HepG2 (cell line): Measurements from ENCODE around the gene KLF11. TPM values are rescaled to one million over a fixed set of nuclear protein-coding genes. Genes with fewer than 3 reads are reported as not detected.

Source experiments
- ATAC-seq: fragments of 200-7000 bp; cut with Tn5 transposase; 3 replicates; pipeline ENCODE4 v1.9.1; 2020; ENCODE audit warnings: mild to moderate bottlenecking, moderate library complexity
- BruUV-seq: library from RNA; stranded (reverse); fragments of 400-500 nt; replicated peaks from 2 replicates; lab custom pipeline; 2021; lab: Mats Ljungman, UMichigan
- CTCF ChIA-PET: fragments of 300-600 bp; formaldehyde crosslinking; extraction: SDS; loops from one replicate; lab custom pipeline; 2021; ENCODE audit warnings: low total read pairs, inconsistent platforms, low intra/inter-chr PET ratio; lab: Yijun Ruan, JAX
- POLR2A ChIA-PET: fragments of 350-600 bp; sonication (Branson Sonifier 250); formaldehyde crosslinking; loops from one replicate; lab custom pipeline; 2020; ENCODE audit warnings: antibody characterized with exemption, inconsistent platforms; lab: Yijun Ruan, JAX
- DNase-seq: peaks from one replicate; pipeline ENCODE4 v3.0.0-alpha.2; 2015; ENCODE audit warnings: low spot score
- FAIRE-seq: peaks from 3 replicates; lab custom pipeline; 2011; peaks lifted over from hg19 to GRCh38; lab: Jason Lieb, UNC
- H2AFZ ChIP-seq: one replicate; pipeline ENCODE4 v1.6.1; 2011; ENCODE audit warnings: low read length, inconsistent platforms
- H3K27ac ChIP-seq: fragments of 300-600 bp; 3 replicates; pipeline ENCODE4 v1.8.0; 2011; ENCODE audit warnings: mixed run types, mild to moderate bottlenecking, mixed read lengths, low read length, inconsistent platforms; ENCODE audit not compliant: insufficient read depth; ENCODE audit errors: extremely low read length
- H3K27me3 ChIP-seq, 2 experiments: fragments of 200-600 bp in 1 of 2; 2 replicates in 1 of 2; 3 replicates in 1 of 2; pipeline versions ENCODE4 v1.6.0 to v1.8.0; 2011; ENCODE audit warnings: low read length in 2 of 2, mild to moderate bottlenecking in 2 of 2, moderate library complexity in 2 of 2, inconsistent platforms in 1 of 2; ENCODE audit not compliant: insufficient read depth in 2 of 2, control insufficient read depth in 1 of 2
- H3K36me3 ChIP-seq, 2 experiments: fragments of 200-600 bp in 1 of 2; replicated peaks in 1 of 2; 2 replicates in 1 of 2; 3 replicates in 1 of 2; pipeline versions ENCODE4 v1.5.1 to v1.8.0; 2011; ENCODE audit warnings: low read length in 2 of 2, inconsistent platforms in 1 of 2; ENCODE audit not compliant: insufficient read depth in 2 of 2, control insufficient read depth in 1 of 2
- H3K4me1 ChIP-seq: 2 replicates; pipeline ENCODE4 v1.5.1; 2012; ENCODE audit warnings: low read length, inconsistent platforms; ENCODE audit not compliant: insufficient read depth
- H3K4me2 ChIP-seq: 2 replicates; pipeline ENCODE4 v1.6.0; 2011; ENCODE audit warnings: low read depth, low read length, inconsistent platforms
- H3K4me3 ChIP-seq, 3 experiments: fragments of 200-600 bp in 1 of 3; sonication (generic), shearing (Covaris generic) in 1 of 3; replicated peaks in 1 of 3; 2 replicates each; pipeline ENCODE4 v1.5.1; 2011 to 2016; ENCODE audit warnings: low read length in 3 of 3, inconsistent platforms in 2 of 3, low read depth in 2 of 3, mild to moderate bottlenecking in 2 of 3, control low read depth in 1 of 3, mixed read lengths in 1 of 3; ENCODE audit not compliant: insufficient read depth in 1 of 3
- H3K79me2 ChIP-seq: one replicate; pipeline ENCODE4 v1.6.1; 2011; ENCODE audit warnings: low read length, inconsistent platforms; ENCODE audit not compliant: insufficient read depth
- H3K9ac ChIP-seq: 2 replicates; pipeline ENCODE4 v1.6.0; 2011; ENCODE audit warnings: mild to moderate bottlenecking, low read depth, low read length, inconsistent platforms; ENCODE audit not compliant: insufficient read depth
- H3K9me3 ChIP-seq: 2 replicates; pipeline ENCODE4 v1.5.1; 2012; ENCODE audit warnings: mild to moderate bottlenecking, low read length
- H4K20me1 ChIP-seq: 2 replicates; pipeline ENCODE4 v1.6.0; 2011; ENCODE audit warnings: inconsistent platforms, mild to moderate bottlenecking, low read length, moderate library complexity; ENCODE audit not compliant: insufficient read depth
- HNRNPL ChIP-seq: fragments of 200-400 bp; formaldehyde crosslinking; IDR thresholded peaks from 2 replicates; pipeline ENCODE4 v1.6.1; 2017; ENCODE audit warnings: mild to moderate bottlenecking, low read depth, low read length
- KDM2A ChIP-seq: sonication (generic); formaldehyde crosslinking; IDR thresholded peaks from 2 replicates; pipeline ENCODE4 v1.4.0; 2020; ENCODE audit warnings: low read depth, missing genetic modification reagents, borderline replicate concordance
- MAFF ChIP-seq: IDR thresholded peaks from 2 replicates; pipeline ENCODE4 v1.6.1; 2011; ENCODE audit warnings: low read depth, low read length, improper control_type of control experiment
- MAFG ChIP-seq: sonication (generic); formaldehyde crosslinking; IDR thresholded peaks from 2 replicates; pipeline ENCODE4 v1.5.1; 2020; ENCODE audit warnings: mild to moderate bottlenecking, missing genetic modification reagents
- MAFK ChIP-seq, 2 experiments: IDR thresholded peaks in 1 of 2; conservative IDR thresholded peaks in 1 of 2; 2 replicates each; pipeline ENCODE4 v1.6.1; 2011; ENCODE audit warnings: improper control_type of control experiment in 2 of 2, low read length in 2 of 2
- NFE2L2 ChIP-seq: fragments of 150-350 bp; IDR thresholded peaks from 2 replicates; pipeline ENCODE4 v1.6.1; 2014; ENCODE audit warnings: low read length
- RAD21 ChIP-seq: fragments of 450-650 bp; formaldehyde crosslinking; IDR thresholded peaks from 2 replicates; pipeline ENCODE4 v1.5.0; 2020; ENCODE audit warnings: mild to moderate bottlenecking
- RBM39 ChIP-seq: fragments of 200-400 bp; formaldehyde crosslinking; IDR thresholded peaks from one replicate; pipeline ENCODE4 v1.6.1; 2018; ENCODE audit warnings: antibody characterized with exemption, mild to moderate bottlenecking, low read depth, low read length; ENCODE audit not compliant: poor library complexity, severe bottlenecking
- XRCC5 ChIP-seq: fragments of 200-400 bp; formaldehyde crosslinking; optimal IDR thresholded peaks from 2 replicates; pipeline ENCODE3; 2017; ENCODE audit warnings: mild to moderate bottlenecking, low read length
- ZNF281 ChIP-seq: sonication (generic); formaldehyde crosslinking; IDR thresholded peaks from 2 replicates; pipeline ENCODE4 v1.4.0; 2020; ENCODE audit warnings: missing genetic modification reagents, borderline replicate concordance
- WGBS: methylation state at CpG from one replicate; pipeline ENCODE4 v1.1.6; 2017; ENCODE audit warnings: low lambda C conversion rate; 5-methylcytosine and 5-hydroxymethylcytosine counted together
- in situ Hi-C: cut with HindIII; loops from 2 replicates; pipeline ENCODE4 v1.10.0; 2017; ENCODE audit warnings: low pct_unique_long_range_greater_than_20kb; ENCODE audit not compliant: extremely low pct_ligation_motif_present
- intact Hi-C: fragments of 100-400 bp; cut with micrococcal nuclease; formaldehyde crosslinking; loops from one replicate; pipeline ENCODE4 v1.10.0; 2022; ENCODE audit not compliant: unreplicated experiment
- polyA plus RNA-seq, 8 experiments: library from polyadenylated mRNA; depleted of rRNA in 3 of 8; stranded (reverse) in 7 of 8; unstranded in 1 of 8; fragments of >200 nt; fragmentation: Illumina TruSeq in 4 of 8; extraction: Trizol in 4 of 8; gene quantifications; 2 replicates each; pipeline versions ENCODE4 v1.2.1 to v1.2.3, GENCODE V29; 2011 to 2016; ENCODE audit warnings: low read depth in 4 of 8, missing spikeins in 1 of 8, mixed read lengths in 1 of 8; ENCODE audit not compliant: insufficient read depth in 1 of 8
- total RNA-seq, 5 experiments: library from RNA; depleted of rRNA; stranded (reverse); fragments of >200 nt; fragmentation: Illumina TruSeq; extraction: Trizol; gene quantifications; 2 replicates each; pipeline ENCODE4 v1.2.3, GENCODE V29; 2016; ENCODE audit warnings: low read depth in 1 of 5
- TF ChIP-seq, protein P1 (sequence below): sonication (generic); formaldehyde crosslinking; IDR thresholded peaks from 2 replicates; pipeline ENCODE4 v1.9.0; 2022; ENCODE audit warnings: low read depth, missing genetic modification reagents
- TF ChIP-seq, protein P2 (sequence below): sonication (generic); formaldehyde crosslinking; IDR thresholded peaks from 2 replicates; pipeline ENCODE4 v1.4.0; 2020; ENCODE audit warnings: mild to moderate bottlenecking, missing genetic modification reagents
- TF ChIP-seq, protein P3 (sequence below): sonication (generic); formaldehyde crosslinking; IDR thresholded peaks from 2 replicates; pipeline ENCODE4 v1.4.0; 2020; ENCODE audit warnings: missing genetic modification reagents

KLF11 gene
- total and polyA plus RNA-seq, 2 of the 13 experiments (the other 11 are each of a cell fraction or from before 2014, with no cell fraction given), result 2.5 to 11.8 TPM

GRCh38 chr2:10036095-10036884 is 7.1 kb upstream of the KLF11 start:
- WGBS, result 35% methylated on average over 12 of the region's 14 CpGs
- Histone ChIP-seq H3K4me3 (no peak overlapping the region), H3K27me3 (peaks cover 7 to 64% of the 10 kb centered on the region in 2 experiments), H3K9ac (no peak overlapping the region), H2AFZ (no peak overlapping the region), H3K4me1 (peaks cover 33% of the 10 kb centered on the region), H3K79me2 (no peaks in the 10 kb centered on the region), H3K9me3 (no peaks in the 10 kb centered on the region), H4K20me1 (no peaks in the 10 kb centered on the region), H3K36me3 (no peaks in the 10 kb centered on the region), H3K27ac (no peak overlapping the region), H3K4me2 (no peak overlapping the region)
- CTCF ChIA-PET, result no interaction called here
- intact Hi-C loops (no loop called here), in situ Hi-C loops (no loop called here)
- ATAC-seq (peak; percentile 70), DNase-seq (no peak), FAIRE-seq (no peak)
- POLR2A ChIA-PET, result no interaction called here
- no TSS peak for BruUV-seq
- TF ChIP-seq ZNF281 (CRISPR knock-in tag) (no peak), XRCC5 (peak; percentile 31), MAFG (CRISPR knock-in tag) (0 out of 2 replicates have a peak, but pooled peaks have one; percentile 48), KDM2A (0 out of 2 replicates have a peak, but pooled peaks have one; percentile 33), RBM39 (peak; percentile 33), NFE2L2 (no peak), MAFK (conservative IDR thresholded peaks at IDR 0.05 in 1 of 2, IDR thresholded peaks at IDR 0.05 in 1 of 2; ENCODE audit: low read length in 2 of 2) (peak; percentile 89 to 93), MAFF (peak; percentile 87), RAD21 (CRISPR knock-in tag) (peak; percentile 34; the same call in 1 of the 2 replicates), HNRNPL (peak; percentile 97)
- TF ChIP-seq, protein P1, sequence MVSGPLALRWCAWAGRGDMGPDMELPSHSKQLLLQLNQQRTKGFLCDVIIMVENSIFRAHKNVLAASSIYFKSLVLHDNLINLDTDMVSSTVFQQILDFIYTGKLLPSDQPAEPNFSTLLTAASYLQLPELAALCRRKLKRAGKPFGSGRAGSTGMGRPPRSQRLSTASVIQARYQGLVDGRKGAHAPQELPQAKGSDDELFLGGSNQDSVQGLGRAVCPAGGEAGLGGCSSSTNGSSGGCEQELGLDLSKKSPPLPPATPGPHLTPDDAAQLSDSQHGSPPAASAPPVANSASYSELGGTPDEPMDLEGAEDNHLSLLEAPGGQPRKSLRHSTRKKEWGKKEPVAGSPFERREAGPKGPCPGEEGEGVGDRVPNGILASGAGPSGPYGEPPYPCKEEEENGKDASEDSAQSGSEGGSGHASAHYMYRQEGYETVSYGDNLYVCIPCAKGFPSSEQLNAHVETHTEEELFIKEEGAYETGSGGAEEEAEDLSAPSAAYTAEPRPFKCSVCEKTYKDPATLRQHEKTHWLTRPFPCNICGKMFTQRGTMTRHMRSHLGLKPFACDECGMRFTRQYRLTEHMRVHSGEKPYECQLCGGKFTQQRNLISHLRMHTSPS (CRISPR knock-in tag), result peak; percentile 79
- TF ChIP-seq, protein P2, sequence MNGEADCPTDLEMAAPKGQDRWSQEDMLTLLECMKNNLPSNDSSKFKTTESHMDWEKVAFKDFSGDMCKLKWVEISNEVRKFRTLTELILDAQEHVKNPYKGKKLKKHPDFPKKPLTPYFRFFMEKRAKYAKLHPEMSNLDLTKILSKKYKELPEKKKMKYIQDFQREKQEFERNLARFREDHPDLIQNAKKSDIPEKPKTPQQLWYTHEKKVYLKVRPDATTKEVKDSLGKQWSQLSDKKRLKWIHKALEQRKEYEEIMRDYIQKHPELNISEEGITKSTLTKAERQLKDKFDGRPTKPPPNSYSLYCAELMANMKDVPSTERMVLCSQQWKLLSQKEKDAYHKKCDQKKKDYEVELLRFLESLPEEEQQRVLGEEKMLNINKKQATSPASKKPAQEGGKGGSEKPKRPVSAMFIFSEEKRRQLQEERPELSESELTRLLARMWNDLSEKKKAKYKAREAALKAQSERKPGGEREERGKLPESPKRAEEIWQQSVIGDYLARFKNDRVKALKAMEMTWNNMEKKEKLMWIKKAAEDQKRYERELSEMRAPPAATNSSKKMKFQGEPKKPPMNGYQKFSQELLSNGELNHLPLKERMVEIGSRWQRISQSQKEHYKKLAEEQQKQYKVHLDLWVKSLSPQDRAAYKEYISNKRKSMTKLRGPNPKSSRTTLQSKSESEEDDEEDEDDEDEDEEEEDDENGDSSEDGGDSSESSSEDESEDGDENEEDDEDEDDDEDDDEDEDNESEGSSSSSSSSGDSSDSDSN (CRISPR knock-in tag), result 0 out of 2 replicates have a peak, but pooled peaks have one; percentile 2
- TF ChIP-seq, protein P3, sequence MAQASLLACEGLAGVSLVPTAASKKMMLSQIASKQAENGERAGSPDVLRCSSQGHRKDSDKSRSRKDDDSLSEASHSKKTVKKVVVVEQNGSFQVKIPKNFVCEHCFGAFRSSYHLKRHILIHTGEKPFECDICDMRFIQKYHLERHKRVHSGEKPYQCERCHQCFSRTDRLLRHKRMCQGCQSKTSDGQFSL (CRISPR knock-in tag), result peak; percentile 60; the same call in 1 of the 2 replicates
